GM06990 (cell line): ENCODE results near the gene FNDC3B.

Experiments used
- DNase-seq: peaks from one replicate; pipeline ENCODE4 v3.0.0-alpha.2; 2011; ENCODE audit not compliant: insufficient read length; ENCODE audit errors: extremely low read depth
- H3K27me3 ChIP-seq: replicated peaks from 2 replicates; pipeline ENCODE4 v1.6.0; 2011; ENCODE audit warnings: low read length; ENCODE audit not compliant: control insufficient read depth, insufficient read depth
- H3K36me3 ChIP-seq: 2 replicates; pipeline ENCODE4 v1.5.1; 2011; ENCODE audit warnings: low read length; ENCODE audit not compliant: control insufficient read depth, insufficient read depth
- H3K4me3 ChIP-seq: replicated peaks from 2 replicates; pipeline ENCODE4 v1.5.1; 2011; ENCODE audit warnings: low read depth, mild to moderate bottlenecking, control low read depth, low read length
- CTCF ChIP-seq: IDR thresholded peaks from 2 replicates; pipeline ENCODE4 v1.5.1; 2011; ENCODE audit warnings: low read length, control low read depth, mild to moderate bottlenecking, inconsistent platforms; ENCODE audit not compliant: insufficient read depth, poor library complexity, severe bottlenecking

The FNDC3B gene

GRCh38 chr3:172182797-172183196, 143.4 kb downstream of the FNDC3B start:
- no peak overlapping the region for H3K4me3 ChIP-seq
- no peaks in the 10 kb centered on the region; the same call in 1 of the 2 replicates for H3K36me3 ChIP-seq
- H3K27me3 ChIP-seq, result no peaks in the 10 kb centered on the region
- TF ChIP-seq CTCF, result no peak
- DNase-seq, result no peak

- no peaks in the 10 kb centered on the region for H3K27me3 ChIP-seq
- TF ChIP-seq CTCF, result no peak
- DNase-seq, result no peak
- no peak overlapping the region for H3K4me3 ChIP-seq
- H3K36me3 ChIP-seq, result no peaks in the 10 kb centered on the region; the same call in 1 of the 2 replicates
Measured at GRCh38 chr3:172184106-172184822, 144.9 kb downstream of the FNDC3B start.

- DNase-seq, result no peak
- no peak overlapping the region for H3K4me3 ChIP-seq
- TF ChIP-seq CTCF, result no peak
- H3K36me3 ChIP-seq, result no peaks in the 10 kb centered on the region; the same call in 1 of the 2 replicates
- no peaks in the 10 kb centered on the region for H3K27me3 ChIP-seq
Measured at GRCh38 chr3:172185907-172186306, 146.5 kb downstream of the FNDC3B start.

- DNase-seq, result no peak
- H3K27me3 ChIP-seq, result no peaks in the 10 kb centered on the region
- TF ChIP-seq CTCF, result no peak
Measured at GRCh38 chr3:172186607-172187006, 147.2 kb downstream of the FNDC3B start.

GRCh38 chr3:172187511-172187910, 148.1 kb downstream of the FNDC3B start:
- no peak overlapping the region for H3K4me3 ChIP-seq
- no peaks in the 10 kb centered on the region for H3K36me3 ChIP-seq
- TF ChIP-seq CTCF, result no peak
- DNase-seq, result no peak
- H3K27me3 ChIP-seq, result no peaks in the 10 kb centered on the region

More at GRCh38 chr3:172186607-172187006, 147.2 kb downstream of the FNDC3B start:
- Histone ChIP-seq H3K36me3 (no peaks in the 10 kb centered on the region; the same call in 1 of the 2 replicates), H3K4me3 (no peak overlapping the region)
